HG03378 (cell line): ENCODE results near the gene SYDE1.

ENCODE experiments used
- ATAC-seq: cut with Tn5 transposase; IDR thresholded peaks from one replicate; pipeline ENCODE4 v1.9.1; 2021; ENCODE audit warnings: mild to moderate bottlenecking, moderate library complexity; ENCODE audit not compliant: unreplicated experiment

Gene SYDE1

GRCh38 chr19:15108145-15108844 is 1.1 kb downstream of the SYDE1 start:
- ATAC-seq: no peak

DNA sequence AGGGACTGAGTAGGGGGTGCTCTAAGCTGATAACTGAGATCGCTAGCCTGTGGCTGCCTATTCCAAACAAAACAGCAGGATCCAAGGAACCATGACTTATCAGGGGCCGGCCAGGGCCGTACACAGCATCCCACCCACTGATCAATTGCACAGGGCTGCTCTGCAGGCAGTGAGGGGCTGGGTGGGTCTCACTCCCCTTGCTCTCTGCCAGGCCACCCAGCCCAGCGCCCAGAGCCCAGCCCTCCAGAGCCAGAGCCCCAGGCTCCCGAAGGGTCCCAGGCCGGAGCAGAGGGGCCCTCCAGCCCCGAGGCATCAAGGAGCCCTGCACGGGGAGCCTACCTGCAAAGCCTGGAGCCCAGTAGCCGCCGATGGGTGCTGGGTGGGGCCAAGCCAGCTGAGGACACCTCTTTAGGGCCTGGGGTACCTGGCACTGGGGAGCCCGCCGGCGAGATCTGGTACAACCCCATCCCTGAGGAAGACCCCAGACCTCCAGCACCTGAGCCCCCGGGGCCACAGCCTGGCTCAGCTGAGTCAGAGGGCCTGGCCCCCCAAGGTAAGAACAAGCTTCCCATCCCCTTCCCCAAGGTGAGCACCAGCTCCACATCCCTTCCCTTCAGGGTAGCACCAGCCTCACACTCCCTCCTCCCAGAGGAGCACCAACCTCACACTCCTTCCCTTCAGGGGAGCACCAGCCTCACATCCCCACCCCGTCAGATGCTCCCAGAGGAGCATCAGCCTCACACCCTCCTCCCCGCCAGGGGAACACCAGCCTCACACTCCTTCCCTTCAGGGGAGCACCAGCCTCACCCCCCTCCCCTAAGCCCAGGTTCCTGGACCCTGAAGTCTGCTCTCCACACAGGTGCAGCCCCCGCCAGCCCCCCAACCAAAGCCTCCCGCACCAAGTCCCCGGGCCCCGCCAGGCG is 1.9 kb downstream of the SYDE1 start:
- no peak for ATAC-seq

DNA sequence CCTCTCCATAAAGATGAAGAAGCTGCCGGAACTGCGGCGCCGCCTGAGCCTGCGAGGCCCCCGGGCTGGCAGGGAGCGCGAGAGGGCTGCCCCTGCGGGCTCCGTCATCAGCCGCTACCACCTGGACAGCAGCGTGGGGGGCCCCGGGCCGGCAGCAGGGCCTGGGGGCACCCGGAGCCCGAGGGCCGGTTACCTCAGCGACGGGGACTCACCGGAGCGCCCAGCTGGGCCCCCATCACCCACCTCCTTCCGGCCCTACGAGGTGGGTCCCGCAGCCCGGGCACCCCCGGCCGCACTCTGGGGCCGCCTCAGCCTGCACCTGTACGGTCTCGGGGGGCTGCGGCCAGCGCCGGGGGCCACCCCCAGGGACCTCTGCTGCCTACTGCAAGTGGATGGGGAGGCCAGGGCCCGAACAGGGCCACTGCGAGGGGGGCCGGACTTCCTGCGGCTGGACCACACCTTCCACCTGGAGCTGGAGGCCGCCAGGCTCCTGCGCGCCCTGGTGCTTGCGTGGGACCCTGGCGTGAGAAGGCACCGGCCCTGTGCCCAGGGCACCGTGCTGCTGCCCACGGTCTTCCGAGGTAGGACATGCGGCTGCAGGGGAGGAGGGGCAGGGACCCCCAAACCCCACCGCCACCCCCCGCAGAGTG is 2.7 kb downstream of the SYDE1 start:
- ATAC-seq: no peak

DNA sequence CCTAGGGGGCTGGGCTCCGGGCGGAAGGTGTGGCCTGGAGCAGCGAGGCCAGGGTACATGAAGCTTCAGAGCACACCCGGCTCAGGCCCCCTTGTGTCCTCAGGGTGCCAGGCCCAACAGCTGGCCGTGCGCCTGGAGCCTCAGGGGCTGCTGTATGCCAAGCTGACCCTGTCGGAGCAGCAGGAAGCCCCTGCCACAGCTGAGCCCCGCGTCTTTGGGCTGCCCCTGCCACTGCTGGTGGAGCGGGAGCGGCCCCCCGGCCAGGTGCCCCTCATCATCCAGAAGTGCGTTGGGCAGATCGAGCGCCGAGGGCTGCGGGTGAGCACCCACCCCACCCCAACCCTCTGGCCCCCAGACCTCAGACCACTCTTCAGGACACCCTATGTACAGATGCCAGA is 3.2 kb downstream of the SYDE1 start:
- ATAC-seq: no peak

DNA sequence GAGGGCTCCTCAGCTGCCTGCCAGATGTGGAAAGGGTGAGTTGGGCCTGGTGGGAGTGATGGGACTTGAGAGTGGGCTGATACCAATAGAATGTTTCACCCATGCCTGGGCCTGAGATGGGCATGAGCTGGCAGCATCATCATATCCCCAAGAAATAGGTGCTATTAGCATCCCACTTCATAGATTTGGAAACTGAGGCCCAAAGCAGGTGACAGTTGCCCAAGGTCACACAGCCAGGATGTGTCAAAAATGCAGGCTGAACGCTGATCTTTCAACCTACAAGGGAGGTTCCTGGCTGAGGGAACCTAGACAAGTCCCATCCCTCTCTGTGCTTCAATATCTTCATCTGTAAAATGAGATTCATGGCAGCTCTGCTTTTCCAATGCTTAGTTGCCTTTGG is 4.6 kb downstream of the SYDE1 start:
- ATAC-seq: no peak

DNA sequence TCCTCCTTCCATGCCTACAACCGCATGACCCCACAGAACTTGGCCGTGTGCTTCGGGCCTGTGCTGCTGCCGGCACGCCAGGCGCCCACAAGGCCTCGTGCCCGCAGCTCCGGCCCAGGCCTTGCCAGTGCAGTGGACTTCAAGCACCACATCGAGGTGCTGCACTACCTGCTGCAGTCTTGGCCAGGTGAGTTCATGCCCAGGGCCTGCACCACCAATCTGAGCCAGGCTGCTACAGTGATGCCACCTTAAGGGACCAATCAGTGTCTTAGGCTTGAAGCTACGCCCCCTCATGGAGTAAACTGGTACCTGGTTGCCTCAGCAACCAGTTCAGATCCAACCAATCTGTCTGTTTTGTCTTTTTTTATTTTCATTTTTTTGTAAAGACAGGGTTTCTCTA is 5.2 kb downstream of the SYDE1 start:
- no peak for ATAC-seq

DNA sequence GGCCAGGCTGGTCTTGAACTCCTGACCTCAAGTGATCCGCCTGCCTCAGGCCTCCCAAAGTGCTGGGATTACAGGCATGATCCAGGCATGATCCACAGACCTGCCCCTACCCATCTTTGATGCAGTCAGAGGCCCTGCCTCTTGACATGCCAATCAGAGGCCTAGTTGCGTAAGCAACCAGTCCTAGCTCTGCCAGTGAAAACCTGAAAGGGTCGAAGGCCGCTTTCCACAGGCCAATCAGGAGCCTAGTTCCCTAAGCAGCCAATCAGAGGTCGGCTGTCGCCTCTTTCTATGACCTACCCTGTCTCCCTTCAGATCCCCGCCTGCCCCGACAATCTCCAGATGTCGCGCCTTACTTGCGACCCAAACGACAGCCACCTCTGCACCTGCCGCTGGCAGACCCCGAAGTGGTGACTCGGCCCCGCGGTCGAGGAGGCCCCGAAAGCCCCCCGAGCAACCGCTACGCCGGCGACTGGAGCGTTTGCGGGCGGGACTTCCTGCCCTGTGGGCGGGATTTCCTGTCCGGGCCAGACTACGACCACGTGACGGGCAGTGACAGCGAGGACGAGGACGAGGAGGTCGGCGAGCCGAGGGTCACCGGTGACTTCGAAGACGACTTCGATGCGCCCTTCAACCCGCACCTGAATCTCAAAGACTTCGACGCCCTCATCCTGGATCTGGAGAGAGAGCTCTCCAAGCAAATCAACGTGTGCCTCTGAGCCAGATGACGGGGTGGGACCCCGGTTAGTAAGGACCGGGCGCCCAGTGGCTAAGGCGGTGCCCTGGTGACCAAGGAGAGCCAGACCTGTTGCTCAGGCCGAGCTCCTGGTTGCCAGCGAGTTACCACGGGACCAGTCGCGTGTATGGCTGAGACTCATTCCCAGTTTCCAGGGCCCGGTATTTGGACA is 6.3 kb downstream of the SYDE1 start:
- ATAC-seq: no peak

DNA sequence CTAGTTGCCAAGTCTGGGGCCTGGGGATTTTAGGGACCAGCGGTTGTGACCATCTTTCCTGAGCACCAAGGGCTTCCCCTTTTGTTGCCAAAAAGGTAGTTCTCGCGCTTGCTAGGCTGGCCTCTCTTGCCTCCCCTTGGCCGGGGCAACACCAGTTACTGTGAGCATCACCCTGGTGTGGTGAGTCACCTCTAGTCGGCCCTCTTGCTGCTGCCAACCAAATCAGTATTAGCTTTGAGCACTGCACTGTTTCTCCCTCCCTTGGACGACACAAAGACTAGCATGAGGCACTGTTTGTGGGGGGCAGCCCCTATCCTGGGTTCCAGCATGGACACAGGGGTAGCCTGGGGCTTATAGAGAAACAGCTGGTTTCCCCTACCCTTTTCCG is 6.9 kb downstream of the SYDE1 start:
- no peak for ATAC-seq

GRCh38 chr19:15115080-15115479 is 7.9 kb downstream of the SYDE1 start:
- no peak for ATAC-seq

DNA sequence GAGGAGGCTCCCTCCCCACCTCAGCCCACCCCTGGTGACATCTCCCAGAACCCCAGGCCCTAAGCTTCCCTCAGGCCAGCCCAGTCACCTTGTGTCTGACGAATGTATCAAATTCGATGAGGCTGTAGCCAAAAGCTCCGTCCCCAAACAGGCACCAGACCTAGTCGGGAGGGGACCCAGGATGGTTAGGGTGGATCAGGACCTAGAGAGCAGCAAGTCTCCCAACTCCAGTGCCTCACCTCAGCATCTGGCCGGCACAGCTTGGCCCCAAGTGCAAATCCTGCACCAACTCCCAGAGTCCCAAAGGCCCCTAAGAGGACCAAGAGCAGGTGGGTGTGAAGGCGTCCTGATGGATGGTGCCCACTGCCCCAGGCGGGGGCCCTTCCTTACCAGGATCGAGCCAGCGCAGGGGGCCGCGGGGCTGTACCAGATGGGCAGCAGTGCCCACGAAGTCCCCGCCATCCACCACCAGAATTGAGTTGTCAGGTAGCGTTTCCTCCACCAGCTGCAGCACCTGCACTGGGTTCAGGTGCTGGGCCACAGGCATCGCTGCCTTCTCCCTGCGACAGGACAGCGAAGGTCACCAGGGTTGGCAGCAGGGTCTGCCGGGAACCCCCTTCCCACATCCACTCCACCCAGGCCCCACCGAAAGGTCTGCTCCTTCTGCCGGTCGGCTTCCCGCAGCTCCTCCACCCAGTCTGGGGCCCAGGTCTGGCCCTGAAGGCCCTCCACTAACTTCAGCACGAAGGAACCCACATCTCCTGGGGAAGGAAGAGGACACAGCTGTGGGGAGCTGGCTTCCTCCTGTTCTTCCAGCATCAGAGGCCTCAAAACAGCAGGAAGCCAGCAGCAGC is 8.8 kb downstream of the SYDE1 start:
- ATAC-seq: no peak

- no peak for ATAC-seq
These were observed 9.7 kb downstream of the SYDE1 start for GRCh38 chr19:15116856-15117255.

DNA sequence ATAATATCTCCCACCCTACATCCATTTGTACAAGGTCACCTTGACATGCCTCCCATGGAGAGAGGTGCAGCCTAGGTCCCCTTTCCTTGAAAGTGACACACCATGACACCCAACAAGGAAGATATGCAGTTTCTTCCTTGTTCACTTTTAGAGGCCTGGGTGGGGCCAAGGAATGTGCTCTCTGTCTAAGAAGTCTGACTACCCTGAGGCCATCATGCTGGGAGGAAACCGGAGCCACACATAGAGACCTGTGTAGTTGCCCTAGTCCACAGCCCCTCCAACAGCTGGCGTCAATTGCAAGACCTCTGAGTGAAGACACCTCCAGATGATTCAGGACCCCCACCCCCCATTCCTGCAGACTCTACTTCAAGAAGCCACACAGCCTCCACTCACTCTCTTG is 11.0 kb downstream of the SYDE1 start:
- ATAC-seq: no peak

- ATAC-seq: no peak
These were observed 11.7 kb downstream of the SYDE1 start for GRCh38 chr19:15118789-15119494.

DNA sequence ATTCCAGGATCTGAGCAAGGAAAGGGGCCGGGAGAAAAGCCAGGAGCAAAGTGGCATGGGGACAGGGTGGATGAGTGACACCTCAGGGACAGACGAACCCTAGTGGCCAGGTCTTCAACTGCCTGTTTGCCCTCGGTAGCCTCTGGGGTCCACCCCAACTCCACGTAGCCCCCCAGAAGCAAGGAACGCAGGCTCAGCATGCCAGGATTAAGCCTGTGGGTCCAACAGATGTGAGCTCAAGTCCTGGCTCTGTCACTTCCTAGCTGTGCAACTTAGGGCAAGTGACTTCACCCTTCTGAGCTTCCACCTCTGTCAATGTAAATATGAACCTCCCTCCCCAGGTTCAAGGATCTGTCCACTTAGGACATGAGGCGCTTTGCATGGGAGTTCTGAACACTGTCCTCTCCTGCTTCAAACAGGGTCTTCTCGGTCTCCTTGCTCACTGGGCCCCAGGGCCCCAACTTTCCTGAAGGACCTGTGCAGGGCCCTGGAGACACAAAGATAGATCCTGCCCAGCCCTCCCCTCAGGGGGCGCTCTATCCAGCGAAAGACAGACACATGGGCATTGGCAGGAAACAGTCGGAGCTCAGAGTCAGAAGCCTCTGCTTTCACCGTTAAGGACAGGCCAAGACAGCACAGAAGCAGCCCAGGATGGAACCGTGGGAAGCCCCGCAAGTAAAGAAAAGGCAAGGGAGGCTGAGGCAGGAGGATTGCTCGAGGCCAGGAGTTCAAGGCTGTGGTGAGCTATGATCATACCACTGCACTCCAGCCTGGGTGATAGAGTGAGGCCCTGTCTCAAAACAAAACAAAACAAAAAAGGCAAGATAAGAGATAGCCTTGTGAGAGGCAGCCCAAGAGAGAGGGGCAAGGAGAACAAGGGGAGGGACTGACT is 13.2 kb downstream of the SYDE1 start:
- no peak for ATAC-seq

- no peak for ATAC-seq
These were observed 15.3 kb downstream of the SYDE1 start for GRCh38 chr19:15122331-15123030.

DNA sequence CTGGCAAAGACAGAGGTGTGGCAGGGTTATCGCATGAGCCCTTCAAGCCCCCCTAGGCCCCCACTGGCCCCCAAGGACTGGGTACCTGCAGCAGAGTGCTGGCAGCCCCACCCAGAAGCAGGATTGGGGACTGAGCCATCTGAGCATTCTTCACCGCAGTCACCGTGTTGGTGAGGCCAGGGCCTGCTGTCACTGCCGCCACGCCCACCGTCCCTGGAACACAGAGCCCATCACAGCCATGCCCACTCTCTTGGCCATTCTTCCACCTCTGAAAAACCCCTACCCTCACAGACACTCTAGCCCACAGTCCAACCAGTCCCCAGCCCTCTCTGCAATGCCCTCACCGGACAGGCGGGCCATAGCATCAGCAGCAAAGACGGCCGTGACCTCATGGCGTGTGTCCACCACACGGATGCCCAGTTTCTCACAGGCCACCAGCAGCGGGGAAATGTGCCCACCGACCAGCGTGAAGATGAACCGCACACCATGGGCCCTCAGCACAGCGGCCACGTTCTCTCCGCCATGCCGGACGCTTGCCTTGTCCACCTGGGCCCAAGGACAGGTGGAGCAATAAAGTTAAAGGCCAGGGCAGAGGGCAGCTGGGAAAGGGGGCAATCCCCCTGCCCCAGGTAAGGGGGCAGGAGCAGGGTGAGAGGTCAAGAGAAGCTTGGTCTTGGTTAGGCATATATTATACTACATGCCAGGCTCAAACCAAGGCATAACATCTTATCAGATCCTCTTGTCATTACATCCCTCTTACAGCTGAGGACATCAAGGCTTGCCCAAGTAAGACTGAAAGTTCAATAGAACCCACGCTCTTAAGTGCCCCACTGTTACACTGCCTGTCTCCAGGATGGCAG is 16.1 kb downstream of the SYDE1 start:
- ATAC-seq: no peak

- no peak for ATAC-seq
These were observed 16.7 kb downstream of the SYDE1 start for GRCh38 chr19:15123900-15124299.
